Activated CD4-positive, alpha-beta T cell treated with anti-CD3 and anti-CD28 coated beads, Interleukin-2, amount 10 ng/mL, durations not matched to agents 7 days and 5 days (primary cell): ENCODE measurements around the gene TMEM169. TPM values are rescaled to one million over a fixed set of nuclear protein-coding genes. Genes with fewer than 3 reads are reported as not detected.

ENCODE experiments used
- CTCF ChIA-PET: fragments of 350-600 bp; sonication (Branson Sonifier 250); formaldehyde crosslinking; loops from one replicate; lab custom pipeline; 2021; ENCODE audit warnings: antibody characterized with exemption; lab: Charles Lee
- POLR2A ChIA-PET: fragments of 350-600 bp; sonication (Branson Sonifier 250); formaldehyde crosslinking; loops from one replicate; lab custom pipeline; 2021; ENCODE audit warnings: antibody characterized with exemption; lab: Charles Lee
- DNase-seq: peaks from one replicate; pipeline ENCODE4 v3.0.0-alpha.2; 2020
- H3K27ac Mint-ChIP-seq: one replicate; pipeline ENCODE4 v1.8.0; 2021; ENCODE audit warnings: mild to moderate bottlenecking, moderate library complexity, mixed read lengths
- H3K27me3 Mint-ChIP-seq: one replicate; pipeline ENCODE4 v1.8.0; 2021; ENCODE audit warnings: mixed read lengths
- H3K36me3 Mint-ChIP-seq: one replicate; pipeline ENCODE4 v1.8.0; 2021; ENCODE audit warnings: low read depth, mixed read lengths
- H3K4me1 Mint-ChIP-seq: one replicate; pipeline ENCODE4 v1.8.0; 2021; ENCODE audit warnings: mixed read lengths
- H3K4me3 Mint-ChIP-seq: one replicate; pipeline ENCODE4 v1.8.0; 2021; ENCODE audit warnings: mild to moderate bottlenecking, moderate library complexity, mixed read lengths
- H3K9me3 Mint-ChIP-seq: one replicate; pipeline ENCODE4 v1.8.0; 2021; ENCODE audit warnings: mixed read lengths
- total RNA-seq, 2 experiments: library from RNA; stranded (reverse); gene quantifications; one replicate each; pipeline ENCODE4 v1.2.3, GENCODE V29; 2021

Gene TMEM169
- 1 to 10 TPM; 2.6 to 3.0 TPM for total RNA-seq

GRCh38 chr2:216081487-216082116, at the start of gene TMEM169, which contains the start of gene PECR:
Gene TMEM169, plus strand, starts transcription at chr2:216081919. Its CDS starts 14,045 bp downstream, at chr2:216095964.
Gene PECR, minus strand, starts transcription at chr2:216081809. Its CDS starts 68 bp downstream, at chr2:216081741.
- Mint-ChIP-seq H3K4me1 (peaks cover 59% of the 10 kb centered on the region), H3K27ac (peak within 1 kb of the TSS; percentile 94), H3K4me3 (peak within 1 kb of the TSS; percentile 93), H3K9me3 (no peaks in the 10 kb centered on the region), H3K36me3 (peaks cover 8% of the 10 kb centered on the region), H3K27me3 (no peaks in the 10 kb centered on the region)
- ChIA-PET POLR2A (interaction anchor here (0.6 kb wide), 1 partner anchor 57 kb away, joined by 3 read pairs; no protein-coding TSS in a partner anchor), CTCF (interaction anchor here (0.5 to 2.2 kb wide), 5 partner anchors 9 to 188 kb away, joined by 3 to 4 read pairs (median 4); no protein-coding TSS in a partner anchor)
- DNase-seq = peak; percentile 82

- H3K27me3 Mint-ChIP-seq = no peaks in the 10 kb centered on the region
- H3K9me3 Mint-ChIP-seq = no peaks in the 10 kb centered on the region
- H3K36me3 Mint-ChIP-seq = peaks cover 26% of the 10 kb centered on the region
- peak overlapping the region; percentile 78 for H3K27ac Mint-ChIP-seq
- POLR2A ChIA-PET = interaction anchor here (0.6 to 1.3 kb wide), 2 partner anchors 78 to 87 kb away, joined by 4 read pairs; no protein-coding TSS in a partner anchor
- DNase-seq = no peak
- CTCF ChIA-PET = interaction anchor here (0.6 to 2.1 kb wide), 8 partner anchors 9 to 467 kb away, joined by 3 to 8 read pairs (median 4); partner anchors contain the start of gene RPL37A
- peak overlapping the region; percentile 9 for H3K4me3 Mint-ChIP-seq
- H3K4me1 Mint-ChIP-seq = peaks cover 34% of the 10 kb centered on the region
These were observed 49.6 kb upstream of the TMEM169 start for GRCh38 chr2:216031960-216032689.

GRCh38 chr2:216033403-216033802, 48.3 kb upstream of the TMEM169 start:
- Mint-ChIP-seq H3K9me3 (no peaks in the 10 kb centered on the region), H3K36me3 (peaks cover 25% of the 10 kb centered on the region), H3K27me3 (no peaks in the 10 kb centered on the region), H3K27ac (no peak overlapping the region), H3K4me1 (peaks cover 34% of the 10 kb centered on the region), H3K4me3 (no peak overlapping the region)
- ChIA-PET CTCF (interaction anchor here (0.6 to 2.9 kb wide), 16 partner anchors 8 to 622 kb away, joined by 3 to 16 read pairs (median 4); no protein-coding TSS in a partner anchor), POLR2A (no interaction called here)
- DNase-seq = no peak

- peaks cover 34% of the 10 kb centered on the region for H3K4me1 Mint-ChIP-seq
- ChIA-PET CTCF (interaction anchor here (0.6 to 2.9 kb wide), 16 partner anchors 9 to 623 kb away, joined by 3 to 16 read pairs (median 4); no protein-coding TSS in a partner anchor), POLR2A (no interaction called here)
- no peak overlapping the region for H3K27ac Mint-ChIP-seq
- no peak overlapping the region for H3K4me3 Mint-ChIP-seq
- H3K9me3 Mint-ChIP-seq = no peaks in the 10 kb centered on the region
- peak; percentile 84 for DNase-seq
- H3K27me3 Mint-ChIP-seq = no peaks in the 10 kb centered on the region
- peaks cover 25% of the 10 kb centered on the region for H3K36me3 Mint-ChIP-seq
These were observed 47.7 kb upstream of the TMEM169 start for GRCh38 chr2:216034065-216034464.

GRCh38 chr2:216039918-216040317, 41.8 kb upstream of the TMEM169 start:
- DNase-seq = no peak
- Mint-ChIP-seq H3K4me3 (no peak overlapping the region), H3K4me1 (no peaks in the 10 kb centered on the region), H3K27ac (no peak overlapping the region), H3K36me3 (peaks cover 19% of the 10 kb centered on the region), H3K27me3 (no peaks in the 10 kb centered on the region), H3K9me3 (no peaks in the 10 kb centered on the region)
- POLR2A ChIA-PET = interaction anchor here (0.6 kb wide), 1 partner anchor 8 kb away, joined by 3 read pairs; no protein-coding TSS in a partner anchor
- CTCF ChIA-PET = interaction anchor here (1.5 kb wide), 1 partner anchor 14 kb away, joined by 3 read pairs; no protein-coding TSS in a partner anchor

- H3K27ac Mint-ChIP-seq = no peak overlapping the region
- H3K9me3 Mint-ChIP-seq = no peaks in the 10 kb centered on the region
- no peak for DNase-seq
- no peak overlapping the region for H3K4me3 Mint-ChIP-seq
- H3K27me3 Mint-ChIP-seq = no peaks in the 10 kb centered on the region
- H3K4me1 Mint-ChIP-seq = peaks cover 5% of the 10 kb centered on the region
- POLR2A ChIA-PET = no interaction called here
- CTCF ChIA-PET = interaction anchor here (1.2 to 1.4 kb wide), 3 partner anchors 18 to 30 kb away, joined by 3 to 5 read pairs (median 4); no protein-coding TSS in a partner anchor
- H3K36me3 Mint-ChIP-seq = peaks cover 21% of the 10 kb centered on the region
These were observed 40.3 kb upstream of the TMEM169 start for GRCh38 chr2:216041438-216041837.

- H3K27ac Mint-ChIP-seq = no peak overlapping the region
- no peak for DNase-seq
- peaks cover 5% of the 10 kb centered on the region for H3K4me1 Mint-ChIP-seq
- H3K27me3 Mint-ChIP-seq = no peaks in the 10 kb centered on the region
- POLR2A ChIA-PET = no interaction called here
- no peaks in the 10 kb centered on the region for H3K9me3 Mint-ChIP-seq
- H3K36me3 Mint-ChIP-seq = peaks cover 25% of the 10 kb centered on the region
- CTCF ChIA-PET = interaction anchor here (0.5 to 3.1 kb wide), 4 partner anchors 9 to 18 kb away, joined by 3 to 16 read pairs (median 11); no protein-coding TSS in a partner anchor
- no peak overlapping the region for H3K4me3 Mint-ChIP-seq
These were observed 37.8 kb upstream of the TMEM169 start for GRCh38 chr2:216043949-216044348.

- Mint-ChIP-seq H3K4me1 (peaks cover 5% of the 10 kb centered on the region), H3K9me3 (no peaks in the 10 kb centered on the region), H3K27me3 (no peaks in the 10 kb centered on the region), H3K36me3 (peaks cover 22% of the 10 kb centered on the region), H3K4me3 (no peak overlapping the region), H3K27ac (no peak overlapping the region)
- ChIA-PET POLR2A (no interaction called here), CTCF (interaction anchor here (0.9 to 3.1 kb wide), 7 partner anchors 10 to 96 kb away, joined by 3 to 16 read pairs (median 6); no protein-coding TSS in a partner anchor)
- no peak for DNase-seq
These were observed 36.7 kb upstream of the TMEM169 start for GRCh38 chr2:216044883-216045486.

GRCh38 chr2:216047397-216047796, 34.3 kb upstream of the TMEM169 start:
- ChIA-PET CTCF (interaction anchor here (1.2 kb wide), 1 partner anchor 12 kb away, joined by 4 read pairs; no protein-coding TSS in a partner anchor), POLR2A (interaction anchor here (0.6 kb wide), 1 partner anchor 8 kb away, joined by 3 read pairs; no protein-coding TSS in a partner anchor)
- H3K4me3 Mint-ChIP-seq = no peak overlapping the region
- H3K27me3 Mint-ChIP-seq = no peaks in the 10 kb centered on the region
- H3K4me1 Mint-ChIP-seq = peaks cover 5% of the 10 kb centered on the region
- no peak for DNase-seq
- no peak overlapping the region for H3K27ac Mint-ChIP-seq
- H3K9me3 Mint-ChIP-seq = no peaks in the 10 kb centered on the region
- peaks cover 24% of the 10 kb centered on the region for H3K36me3 Mint-ChIP-seq

- no peak overlapping the region for H3K27ac Mint-ChIP-seq
- H3K4me3 Mint-ChIP-seq = no peak overlapping the region
- peaks cover 5% of the 10 kb centered on the region for H3K4me1 Mint-ChIP-seq
- no peaks in the 10 kb centered on the region for H3K9me3 Mint-ChIP-seq
- ChIA-PET CTCF (interaction anchor here (1.0 kb wide), 1 partner anchor 9 kb away, joined by 3 read pairs; no protein-coding TSS in a partner anchor), POLR2A (no interaction called here)
- H3K27me3 Mint-ChIP-seq = no peaks in the 10 kb centered on the region
- DNase-seq = no peak
- peaks cover 23% of the 10 kb centered on the region for H3K36me3 Mint-ChIP-seq
These were observed 32.3 kb upstream of the TMEM169 start for GRCh38 chr2:216049452-216049851.

- H3K4me3 Mint-ChIP-seq = no peak overlapping the region
- H3K4me1 Mint-ChIP-seq = peaks cover 4% of the 10 kb centered on the region
- H3K9me3 Mint-ChIP-seq = no peaks in the 10 kb centered on the region
- no peak overlapping the region for H3K27ac Mint-ChIP-seq
- peaks cover 29% of the 10 kb centered on the region for H3K36me3 Mint-ChIP-seq
- DNase-seq = no peak
- POLR2A ChIA-PET = no interaction called here
- CTCF ChIA-PET = no interaction called here
- no peaks in the 10 kb centered on the region for H3K27me3 Mint-ChIP-seq
These were observed 30.4 kb upstream of the TMEM169 start for GRCh38 chr2:216051350-216051749.

- peaks cover 33% of the 10 kb centered on the region for H3K36me3 Mint-ChIP-seq
- H3K9me3 Mint-ChIP-seq = no peaks in the 10 kb centered on the region
- peaks cover 12% of the 10 kb centered on the region for H3K4me1 Mint-ChIP-seq
- no peak overlapping the region for H3K4me3 Mint-ChIP-seq
- no peaks in the 10 kb centered on the region for H3K27me3 Mint-ChIP-seq
- DNase-seq = no peak
- no peak overlapping the region for H3K27ac Mint-ChIP-seq
- CTCF ChIA-PET = no interaction called here
- POLR2A ChIA-PET = no interaction called here
These were observed 29.3 kb upstream of the TMEM169 start for GRCh38 chr2:216052420-216052819.
